ENCODE measurements around the gene WDR55.
"Not testable (repeated sequence)": the region's sequence is repeated elsewhere in the genome, so short reads cannot be mapped to it uniquely, and the experiment has no call there.

WDR55 gene

DNA sequence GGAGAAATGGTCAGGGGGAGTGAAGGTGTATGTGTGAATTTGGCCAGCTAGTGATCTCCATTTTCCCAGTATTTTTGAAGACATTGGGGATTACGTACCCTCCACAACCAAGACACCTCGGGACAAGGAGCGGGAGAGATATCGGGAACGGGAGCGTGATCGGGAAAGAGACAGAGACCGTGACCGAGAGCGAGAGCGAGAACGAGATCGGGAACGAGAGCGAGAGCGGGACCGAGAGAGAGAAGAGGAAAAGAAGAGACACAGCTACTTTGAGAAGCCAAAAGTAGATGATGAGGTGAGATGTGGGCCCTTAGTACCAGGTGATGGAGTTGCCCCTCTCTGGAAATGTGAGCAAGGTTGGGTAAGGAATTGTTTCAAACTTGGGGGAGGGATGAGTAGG is 5.8 kb upstream of the WDR55 start:
- DNase-seq (ENCODE audit: low read depth) = no peak

DNA sequence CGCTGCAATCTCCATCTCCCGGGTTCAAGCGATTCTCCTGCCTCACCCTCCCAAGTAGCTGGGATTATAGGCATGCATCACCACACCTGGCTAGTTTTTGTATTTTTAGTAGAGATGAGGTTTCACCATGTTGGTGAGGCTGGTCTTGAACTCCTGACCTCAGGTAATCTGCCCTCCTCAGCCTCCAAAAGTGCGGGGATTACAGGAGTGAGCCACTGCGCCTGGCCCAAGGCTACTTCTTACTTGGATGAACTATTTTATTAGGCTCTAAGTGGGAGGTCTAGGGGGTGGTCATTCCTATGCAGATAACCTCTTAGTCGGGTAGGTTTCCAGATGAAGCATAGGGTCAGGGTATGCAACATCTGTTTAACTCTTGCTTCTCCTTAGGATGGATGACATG is 4.3 kb upstream of the WDR55 start:
- DNase-seq (ENCODE audit: low read depth) = not testable (repeated sequence)

DNA sequence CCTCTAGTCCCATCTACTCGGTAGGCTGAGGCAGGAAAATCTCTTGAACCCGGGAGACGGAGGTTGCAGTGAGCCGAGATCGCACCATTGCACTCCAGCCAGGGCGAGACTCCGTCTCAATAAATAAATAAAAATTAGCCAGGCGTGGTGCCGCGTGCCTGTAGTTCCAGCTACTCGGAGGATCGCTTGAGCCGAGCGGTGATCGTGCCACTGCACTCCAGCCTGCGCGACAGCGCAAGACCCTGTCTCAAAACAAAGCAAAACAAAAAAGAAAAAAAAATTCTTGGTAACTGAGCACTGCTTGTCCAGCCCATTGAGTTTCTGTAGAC is 710 bp upstream of the WDR55 start:
- no peak for DNase-seq (ENCODE audit: low read depth)

DNA sequence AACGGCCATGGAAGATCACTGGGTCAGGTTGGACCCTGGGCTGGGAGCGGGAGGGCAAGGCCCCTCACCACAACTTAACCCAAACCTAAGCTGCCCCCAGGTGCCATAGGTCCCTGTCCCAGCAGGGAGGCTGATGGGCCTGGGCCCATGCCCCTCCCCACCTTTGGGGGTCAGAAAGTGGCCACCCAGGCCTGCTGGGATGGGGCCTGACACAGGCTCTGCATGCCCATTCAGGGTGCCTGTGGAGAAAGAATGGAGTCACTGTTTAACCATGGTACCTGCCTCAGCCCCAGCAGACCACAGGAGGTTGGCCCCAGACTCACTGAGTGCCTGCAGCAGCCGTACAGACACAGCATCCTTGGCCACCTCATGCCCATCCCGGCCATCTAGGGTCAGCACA is 6.3 kb downstream of the WDR55 start:
- DNase-seq (ENCODE audit: low read depth) = not testable (repeated sequence)

DNA sequence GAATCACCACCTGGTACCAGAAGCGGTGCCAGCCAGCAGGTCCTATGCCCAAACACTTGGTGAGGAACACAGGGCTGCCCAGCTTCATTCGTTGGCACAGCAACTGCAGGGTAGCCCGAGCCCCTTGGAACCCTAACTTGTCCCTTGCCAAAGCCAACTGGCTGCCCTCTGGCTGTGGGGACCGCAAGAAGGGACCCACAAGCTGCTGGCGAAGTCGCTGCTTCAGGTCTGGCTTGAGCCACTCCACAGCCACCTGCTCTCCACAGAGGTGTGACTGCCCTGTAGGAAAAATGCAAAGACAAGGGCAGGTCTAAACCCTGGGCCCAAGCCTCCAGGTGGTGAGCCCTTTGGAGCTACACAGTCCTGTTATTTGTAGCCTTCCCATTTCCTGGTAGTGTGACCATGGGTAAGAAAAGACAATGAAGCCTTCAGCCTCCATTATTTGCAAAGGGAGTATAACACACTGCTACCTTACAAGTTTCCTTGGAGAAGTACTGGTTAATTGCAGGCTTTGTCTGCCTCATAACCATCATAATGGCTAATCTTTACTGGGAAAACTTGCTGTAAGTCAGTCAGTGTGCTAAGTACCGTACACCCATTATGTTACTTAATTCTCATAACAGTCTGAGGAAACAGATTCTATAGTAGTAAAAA is 6.9 kb downstream of the WDR55 start:
- no peak for DNase-seq (ENCODE audit: low read depth)

DNA sequence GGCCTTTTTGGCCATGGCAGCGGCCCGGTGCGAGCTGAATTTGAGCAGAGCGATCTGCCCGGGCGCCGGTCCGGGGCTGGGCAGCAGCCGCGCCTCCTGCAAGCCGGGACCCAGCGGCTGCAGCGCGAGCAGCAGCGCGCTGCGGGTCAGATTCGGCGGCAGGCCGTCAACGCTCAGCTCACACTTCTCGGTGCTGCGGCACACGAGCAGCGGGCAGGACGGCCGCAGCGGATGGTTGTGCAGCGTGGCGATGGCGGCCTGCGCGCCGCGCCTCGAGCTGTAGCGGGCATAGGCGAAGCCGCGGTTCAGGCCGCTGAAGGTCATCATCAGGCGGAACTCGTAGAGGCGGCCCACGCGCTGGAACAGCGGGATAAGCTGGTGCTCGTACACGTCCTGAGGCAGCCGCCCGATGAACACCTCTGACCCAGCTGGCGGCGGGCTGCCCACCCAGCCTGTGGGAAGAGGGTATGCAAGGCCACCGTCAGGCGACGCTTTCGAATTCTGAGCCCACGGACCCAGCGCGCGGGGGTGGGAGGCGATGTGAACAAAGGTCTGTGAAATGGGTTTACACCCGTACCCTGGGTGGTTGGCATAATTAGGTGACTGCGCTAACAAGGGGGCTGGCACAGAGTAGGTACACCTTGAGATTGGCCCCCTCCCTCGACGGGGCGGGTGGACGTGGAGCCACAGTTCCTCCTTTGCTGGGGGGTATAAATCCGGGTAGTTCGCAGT is 7.9 kb downstream of the WDR55 start:
- no peak for DNase-seq (ENCODE audit: low read depth)

DNA sequence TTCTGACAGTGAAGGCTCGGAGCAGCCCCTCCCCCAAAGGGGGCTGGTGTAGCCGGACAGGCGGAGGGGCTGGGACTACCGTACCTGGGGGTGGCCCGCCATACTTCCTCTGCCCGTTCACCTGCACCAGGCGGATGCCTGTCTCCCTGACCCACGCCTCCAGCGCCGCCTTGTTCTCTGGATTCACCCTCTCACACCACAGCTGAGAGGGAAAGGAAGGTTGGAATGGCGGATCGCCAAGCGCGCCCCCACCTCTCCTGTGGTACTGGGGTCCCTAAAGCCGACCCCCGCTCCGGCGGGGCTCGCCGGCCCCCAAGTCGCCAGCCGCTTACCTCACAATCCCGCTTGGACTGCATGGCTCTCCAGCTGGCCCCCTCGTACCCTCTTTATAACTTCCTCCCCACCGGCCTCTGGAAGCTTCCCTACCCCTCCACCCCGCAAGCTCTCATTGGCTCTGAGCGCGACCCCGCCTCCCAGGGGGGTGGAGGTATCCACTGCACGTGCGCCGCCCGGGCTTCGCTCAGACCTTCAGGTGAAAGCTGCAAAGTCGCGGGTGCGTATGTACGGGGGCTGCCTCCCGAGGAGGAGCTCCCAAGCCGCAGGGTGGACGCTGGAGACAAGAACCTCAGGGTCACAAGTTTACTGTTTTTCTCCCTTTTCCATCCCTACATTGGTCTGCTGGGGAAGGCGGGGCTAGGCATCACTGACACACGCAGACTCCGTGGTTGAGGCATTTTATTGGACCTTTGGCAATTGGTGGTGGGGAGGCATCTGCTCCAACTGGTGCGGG is 8.7 kb downstream of the WDR55 start, which contains the start of gene DND1:
DND1 (minus strand) TSS at position 390 of the 790 bp plus-strand sequence; CDS start at position 356, 34 bp downstream.
- DNase-seq (ENCODE audit: low read depth) = no peak

DNA sequence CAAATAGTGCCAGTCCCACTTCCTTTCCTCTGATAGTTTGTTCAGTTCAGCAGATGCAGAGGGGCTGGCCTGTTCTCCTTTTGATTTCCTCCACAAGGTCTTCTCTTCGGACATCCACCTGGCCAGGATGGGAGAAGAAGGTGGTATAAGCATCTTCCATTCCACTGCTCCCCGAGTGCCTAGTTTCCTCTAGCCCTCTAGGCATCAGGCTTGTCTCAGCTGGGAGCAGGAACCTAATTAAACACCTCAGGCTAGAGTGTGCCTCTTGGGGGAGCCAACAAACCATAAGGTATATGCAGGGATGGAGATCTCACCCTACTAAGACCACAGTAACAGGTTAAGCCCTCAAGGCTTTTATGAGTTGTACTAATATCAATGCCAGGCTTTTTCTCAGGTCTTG is 9.5 kb downstream of the WDR55 start:
- no peak for DNase-seq (ENCODE audit: low read depth)

DNA sequence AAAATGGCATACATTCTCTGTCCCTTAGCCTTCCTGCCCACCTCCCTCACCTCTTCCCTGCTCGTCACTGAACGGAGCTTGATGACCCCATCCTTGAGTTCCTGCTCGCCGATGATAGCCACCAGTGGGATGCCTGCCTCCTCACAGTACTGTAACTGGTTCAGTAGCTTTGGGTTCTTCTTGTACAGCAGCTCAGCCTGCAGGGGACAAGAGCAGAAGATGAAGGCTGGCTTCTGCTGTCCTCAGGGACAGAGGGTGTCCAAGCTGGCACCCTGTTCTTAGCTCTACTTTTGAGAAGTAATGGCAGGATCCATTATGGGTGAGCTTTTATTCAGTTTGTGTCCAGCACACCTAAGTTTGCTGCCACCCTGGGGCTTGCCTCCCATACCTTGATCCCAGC is 9.9 kb downstream of the WDR55 start:
- no peak for DNase-seq (ENCODE audit: low read depth)

DNA sequence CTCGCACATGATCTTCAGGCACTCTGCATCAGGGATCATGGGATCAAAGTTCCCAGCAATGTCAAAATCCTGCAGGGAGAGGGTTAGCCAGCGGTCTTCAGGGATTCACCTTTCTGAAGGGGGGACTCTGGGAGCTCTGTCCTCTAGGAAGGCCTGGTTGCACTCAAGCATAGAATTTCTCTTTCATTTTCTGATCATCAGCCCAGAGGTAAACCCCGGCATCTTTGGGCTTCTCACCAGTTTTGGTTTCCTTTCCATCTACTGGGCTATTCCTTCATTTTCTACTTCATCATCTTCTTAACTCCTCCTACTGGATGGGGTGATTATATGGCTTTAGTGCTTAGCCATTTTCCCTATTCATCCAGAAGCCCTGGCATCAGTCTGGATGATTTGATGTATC is 13.2 kb downstream of the WDR55 start:
- DNase-seq (ENCODE audit: low read depth) = no peak

DNA sequence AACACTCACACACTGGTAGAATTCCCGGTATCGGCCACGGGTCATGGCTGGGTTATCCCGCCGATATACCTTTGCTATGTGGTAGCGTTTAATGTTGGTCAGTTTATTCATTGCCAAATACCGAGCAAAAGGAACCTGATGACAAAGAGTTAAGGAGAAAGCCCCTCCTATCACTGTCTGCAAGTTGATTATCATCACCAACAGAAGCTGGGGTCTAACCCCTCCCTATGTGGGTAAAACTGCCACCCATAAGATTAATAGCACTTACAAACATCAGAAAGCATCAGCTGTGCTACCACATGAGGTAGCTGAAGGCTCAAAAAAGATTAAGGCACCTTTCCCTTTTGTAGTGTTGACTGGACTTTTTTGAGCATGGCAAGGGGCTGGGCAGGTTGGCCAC is 14.3 kb downstream of the WDR55 start:
- no peak for DNase-seq (ENCODE audit: low read depth)

DNA sequence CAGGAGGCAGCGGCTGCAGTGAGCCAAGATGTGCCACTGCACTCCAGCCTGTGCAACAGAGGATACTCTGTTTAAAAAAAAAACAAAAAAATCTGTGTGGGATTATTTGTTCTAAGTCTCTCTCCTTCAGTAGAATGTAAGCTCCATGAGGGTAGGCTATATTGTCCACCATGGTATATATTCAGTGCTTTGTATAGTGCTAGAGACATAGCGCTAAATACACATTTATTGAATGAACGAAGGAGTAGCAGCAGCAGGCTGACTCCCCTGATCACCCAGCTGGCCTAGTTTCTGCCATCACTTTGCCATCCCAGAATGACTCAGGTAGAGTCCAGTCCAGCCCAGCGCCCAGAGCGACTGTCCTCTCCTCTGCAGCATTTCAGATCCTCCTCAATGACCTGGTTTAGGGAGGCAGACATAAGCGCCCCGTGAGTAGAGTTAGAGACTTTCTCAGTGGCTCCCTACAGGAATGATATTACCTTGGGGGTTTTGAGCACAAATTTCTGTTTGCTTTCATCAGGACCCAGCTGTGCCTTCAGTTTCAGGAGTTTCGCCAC is 25.8 kb downstream of the WDR55 start:
- DNase-seq (ENCODE audit: low read depth) = no peak

DNA sequence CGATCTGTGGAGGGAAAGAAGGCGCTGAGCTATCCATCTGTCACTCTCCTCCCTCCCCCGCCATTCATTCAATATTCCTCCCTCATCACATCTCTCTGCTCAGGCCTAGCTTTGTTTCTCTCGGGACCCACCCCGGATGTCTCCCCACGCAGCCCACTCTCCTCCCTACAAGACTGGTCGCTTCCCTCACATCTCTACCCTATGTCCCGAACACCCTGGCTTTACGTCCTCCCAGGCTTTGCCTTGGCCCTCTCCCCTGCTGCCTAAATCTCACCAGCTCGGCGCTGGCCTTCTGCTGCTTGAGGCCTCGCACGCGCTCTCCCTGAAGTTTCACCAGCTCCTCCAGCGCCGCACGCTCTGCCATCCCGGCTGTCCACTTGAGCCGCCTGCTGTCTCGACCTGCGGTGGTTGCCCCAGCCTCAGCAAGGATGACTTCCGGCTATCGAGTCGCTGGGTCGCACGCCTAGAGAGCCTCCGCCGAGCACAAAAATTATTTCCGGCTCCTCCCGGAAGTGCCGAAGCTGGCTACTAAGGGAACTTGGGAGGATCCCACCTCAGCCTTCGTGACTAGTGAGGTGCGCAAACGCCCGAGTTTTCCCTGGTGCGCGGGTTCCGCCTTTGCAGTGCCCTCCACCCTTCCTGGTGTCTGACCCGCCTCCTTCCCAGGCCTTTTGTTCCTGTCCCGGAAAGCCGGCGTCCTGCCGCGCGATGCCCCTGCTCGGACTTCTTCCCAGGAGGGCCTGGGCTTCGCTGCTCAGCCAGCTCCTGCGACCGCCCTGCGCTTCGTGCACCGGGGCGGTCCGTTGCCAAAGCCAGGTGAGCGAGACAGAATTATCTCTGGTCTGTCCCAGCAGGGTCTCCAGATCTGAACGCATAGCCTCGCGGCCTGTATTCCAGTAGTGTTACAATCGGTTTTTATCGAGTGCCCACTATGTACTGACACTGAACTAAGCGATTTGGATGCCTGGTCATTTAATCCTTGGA is 26.5 kb downstream of the WDR55 start, which contains the start of the genes HARS1 and HARS2:
HARS1 (minus strand) TSS at position 430 of the 984 bp plus-strand sequence; CDS start at position 364, 66 bp downstream.
HARS2 (plus strand) TSS at position 515 of the 984 bp plus-strand sequence; CDS start at position 709, 194 bp downstream.
- DNase-seq (ENCODE audit: low read depth) = peak; percentile 65

DNA sequence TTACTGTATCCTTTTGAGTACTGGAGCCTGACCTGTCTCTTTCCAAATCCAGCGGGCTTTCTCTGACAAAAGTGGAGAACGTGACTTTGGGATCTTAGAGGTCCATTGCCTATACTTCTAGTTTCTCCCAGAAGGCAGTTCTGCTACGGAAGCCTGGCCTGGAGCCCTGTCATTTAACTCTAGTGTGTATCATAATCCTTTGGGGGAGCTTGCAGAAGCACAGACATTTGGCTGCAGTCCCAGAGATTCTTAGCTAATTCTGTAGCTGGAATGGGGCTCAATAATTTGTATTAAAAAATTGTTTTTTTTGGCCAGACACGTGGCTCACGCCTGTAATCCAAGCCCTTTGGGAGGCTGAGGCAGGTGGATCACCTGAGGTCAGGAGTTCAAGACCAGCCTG is 29.6 kb downstream of the WDR55 start:
- DNase-seq (ENCODE audit: low read depth) = no peak

DNA sequence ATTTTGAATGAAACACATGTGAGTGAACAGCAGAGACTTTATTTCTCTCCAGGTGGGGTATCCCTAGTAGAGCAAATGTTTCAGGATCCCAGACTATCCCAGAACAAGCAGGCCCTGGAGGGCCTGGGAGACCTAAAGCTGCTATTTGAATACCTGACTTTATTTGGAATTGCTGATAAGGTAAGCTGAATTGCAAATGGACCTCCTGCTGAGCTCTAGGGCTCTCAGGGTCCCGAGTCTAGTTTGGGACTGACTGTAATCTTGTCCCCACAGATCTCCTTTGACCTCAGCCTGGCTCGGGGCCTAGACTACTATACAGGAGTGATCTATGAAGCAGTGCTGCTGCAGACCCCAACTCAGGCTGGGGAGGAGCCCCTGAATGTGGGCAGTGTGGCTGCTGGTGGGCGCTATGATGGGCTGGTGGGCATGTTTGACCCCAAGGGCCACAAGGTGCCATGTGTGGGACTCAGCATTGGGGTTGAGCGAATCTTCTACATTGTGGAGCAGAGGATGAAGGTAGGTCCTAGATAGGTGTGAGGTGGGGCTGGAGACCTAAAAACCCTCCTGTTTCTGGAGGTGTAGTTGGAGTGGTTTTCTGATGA is 32.3 kb downstream of the WDR55 start:
- DNase-seq (ENCODE audit: low read depth) = no peak

DNA sequence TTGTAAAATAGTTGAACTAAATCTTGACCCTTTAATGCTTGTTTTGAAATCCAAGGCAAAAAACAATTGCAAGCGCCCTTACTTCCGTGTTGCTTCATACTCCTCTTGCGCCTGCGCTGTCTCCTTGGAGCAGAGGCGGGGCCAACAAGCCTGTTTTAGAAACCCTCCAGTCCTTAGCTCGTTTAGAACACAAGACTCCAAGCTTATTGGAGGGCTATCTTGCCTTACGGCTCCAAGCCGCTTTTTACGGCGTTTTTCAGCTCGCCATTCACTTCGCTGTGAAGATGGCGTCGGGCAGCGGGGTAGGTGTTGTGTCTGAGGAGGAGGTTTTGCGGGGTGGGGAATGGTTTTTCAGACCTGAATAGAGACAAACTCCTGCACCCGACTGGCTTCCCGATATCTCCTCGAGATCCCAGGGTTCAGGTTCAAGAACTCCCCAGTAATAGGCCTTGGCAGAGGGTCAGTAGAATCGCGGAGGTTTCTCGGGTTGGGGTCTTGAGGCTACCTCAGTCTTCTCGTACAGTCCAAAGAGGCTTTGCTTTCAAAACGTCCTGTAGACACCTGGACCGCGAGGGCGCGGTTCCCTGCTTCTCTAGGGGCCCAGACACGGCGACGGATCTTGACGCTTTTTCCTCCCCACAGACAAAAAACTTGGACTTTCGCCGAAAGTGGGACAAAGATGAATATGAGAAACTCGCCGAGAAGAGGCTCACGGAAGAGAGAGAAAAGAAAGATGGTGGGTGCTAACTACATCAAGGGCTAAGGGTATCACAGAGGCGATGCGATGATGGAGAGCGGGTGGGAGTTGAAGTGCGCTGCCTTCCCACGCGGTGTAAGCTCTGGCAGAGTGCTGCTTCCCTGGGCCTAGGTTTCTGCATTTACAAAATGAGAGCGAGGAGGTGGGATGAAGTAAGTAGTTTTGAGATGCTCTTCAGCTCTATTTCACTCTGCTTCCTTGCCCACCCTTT is 35.8 kb downstream of the WDR55 start, which contains the start of gene ZMAT2:
ZMAT2 (plus strand) TSS at position 271 of the 968 bp plus-strand sequence; CDS start at position 285, 14 bp downstream.
- peak; percentile 89 for DNase-seq (ENCODE audit: low read depth)

DNA sequence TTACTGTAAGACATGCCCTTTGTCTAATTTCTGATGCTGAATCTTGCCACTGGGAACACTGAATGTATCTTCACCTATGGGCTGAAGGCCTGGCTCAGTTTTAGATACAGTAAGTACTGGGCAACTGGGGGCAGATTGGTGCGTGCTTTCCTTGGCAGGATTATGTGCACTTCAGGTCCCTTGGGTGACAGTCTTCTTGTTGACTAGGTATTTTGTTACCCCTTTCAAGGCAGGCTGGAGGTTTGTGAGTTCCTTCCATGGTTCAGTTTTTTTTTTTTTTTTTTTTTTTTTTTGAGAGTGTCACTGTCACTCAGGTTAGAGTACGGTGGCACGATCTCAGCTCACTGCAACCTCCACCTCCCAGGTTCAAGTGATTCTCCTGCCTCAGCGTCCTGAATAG is 43.1 kb downstream of the WDR55 start:
- no peak for DNase-seq (ENCODE audit: low read depth)

DNA sequence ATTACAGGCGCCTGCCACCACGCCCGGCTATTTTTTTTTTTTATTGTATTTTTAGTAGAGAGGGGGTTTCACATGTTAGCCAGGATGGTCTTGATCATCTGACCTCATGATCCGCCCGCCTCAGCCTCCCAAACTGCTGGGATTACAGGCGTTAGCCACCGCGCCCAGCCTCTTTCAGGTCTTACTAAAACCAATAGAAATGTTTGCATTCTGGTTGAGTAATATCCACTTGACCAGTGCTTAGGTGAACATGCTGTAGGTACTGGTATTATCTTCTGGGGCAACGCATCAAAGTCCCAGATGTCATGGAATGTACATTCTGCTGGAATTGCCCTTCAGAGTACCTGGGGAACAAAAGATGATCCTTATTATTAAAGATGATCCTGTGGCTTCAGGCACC is 44.1 kb downstream of the WDR55 start:
- DNase-seq (ENCODE audit: low read depth) = not testable (repeated sequence)

DNA sequence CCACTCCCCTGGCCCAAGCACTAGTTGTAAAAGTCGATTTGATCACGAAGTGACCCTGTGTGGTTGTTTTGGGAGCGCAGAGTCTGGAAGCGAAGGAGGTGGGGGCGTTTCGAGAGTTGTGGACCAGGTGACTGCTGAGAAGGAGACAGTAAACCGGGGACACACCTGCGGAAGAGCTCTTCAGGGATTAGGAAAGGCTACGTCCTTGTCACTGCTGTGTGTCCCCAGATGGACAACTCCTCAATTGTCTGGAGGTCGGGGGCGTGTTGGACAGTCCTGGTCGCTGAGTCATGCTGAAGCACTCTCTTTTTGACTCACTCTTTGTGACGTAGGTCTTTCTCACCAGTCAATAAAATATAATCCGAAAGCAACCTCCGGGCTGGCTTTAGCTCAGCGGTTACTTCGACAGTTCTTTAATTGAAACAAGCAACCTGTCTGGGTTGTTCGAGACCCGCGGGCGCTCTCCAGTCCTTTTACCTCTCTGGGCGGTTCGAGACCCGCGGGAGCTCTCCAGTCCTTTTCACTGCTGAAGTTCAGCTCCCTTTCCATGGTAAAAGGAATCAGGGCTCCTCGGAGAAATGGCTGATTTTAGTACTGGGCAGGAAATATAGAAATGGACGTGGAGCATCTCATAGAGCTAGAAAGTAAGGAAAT is 46.3 kb downstream of the WDR55 start:
- peak; percentile 73 for DNase-seq (ENCODE audit: low read depth)
